Esophagus mucosa (tissue), 1 donor: Measurements from ENCODE around the gene ELP1. TPM values are rescaled to one million over a fixed set of nuclear protein-coding genes. Genes with fewer than 3 reads are reported as not detected.
"Not testable (repeated sequence)": the region's sequence is repeated elsewhere in the genome, so short reads cannot be mapped to it uniquely, and the experiment has no call there.

Source experiments
- ATAC-seq: fragments of 200-7000 bp; cut with Tn5 transposase; one replicate; pipeline ENCODE4 v1.9.1; 2020
- total RNA-seq: library from RNA; stranded (reverse); gene quantifications from one replicate; pipeline ENCODE4 v1.2.4, GENCODE V29; 2023
- donor health status: DM: yes; HTN: yes; CAD: no.

ELP1 gene
- total RNA-seq, 1 donor from 2014 or later: 14.1 TPM

DNA sequence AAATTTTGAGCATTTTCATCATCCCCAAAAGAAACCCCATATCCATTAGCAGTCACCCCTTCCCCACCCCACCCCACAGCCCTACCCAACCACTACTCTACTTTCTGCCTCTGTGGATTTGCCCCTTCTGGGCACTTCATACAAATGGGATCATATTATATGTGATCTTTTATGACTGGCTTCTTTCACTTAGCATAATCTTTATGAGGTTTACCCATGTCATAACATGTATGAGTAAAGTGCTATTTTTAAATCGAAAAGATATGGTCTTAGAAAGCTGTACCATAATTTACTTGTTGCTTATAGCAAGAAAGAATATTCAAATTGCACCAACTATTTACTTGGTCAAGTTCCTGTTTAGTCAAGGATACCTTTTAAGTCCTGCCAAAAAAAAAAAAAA lies 12.7 kb downstream of the ELP1 start:
- ATAC-seq: no peak

DNA sequence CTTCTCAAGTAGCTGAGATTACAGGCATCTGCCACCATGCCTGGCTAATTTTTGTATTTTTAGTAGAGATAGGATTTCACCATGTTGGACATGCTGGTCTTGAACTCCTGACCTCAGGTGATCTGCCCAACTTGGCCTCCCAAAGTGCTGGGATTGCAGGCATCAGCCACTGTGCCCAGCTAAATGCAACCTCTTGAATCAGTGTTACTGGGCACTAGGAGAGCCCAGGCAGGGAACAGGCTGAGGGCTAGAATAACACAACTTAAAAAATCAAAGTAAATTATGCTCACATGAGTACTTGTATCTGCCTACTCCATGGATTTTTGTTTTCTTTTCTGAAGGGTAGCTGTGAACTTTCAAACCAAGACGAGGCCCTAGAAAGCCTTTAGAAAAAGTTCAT lies 13.5 kb downstream of the ELP1 start:
- ATAC-seq: not testable (repeated sequence)

DNA sequence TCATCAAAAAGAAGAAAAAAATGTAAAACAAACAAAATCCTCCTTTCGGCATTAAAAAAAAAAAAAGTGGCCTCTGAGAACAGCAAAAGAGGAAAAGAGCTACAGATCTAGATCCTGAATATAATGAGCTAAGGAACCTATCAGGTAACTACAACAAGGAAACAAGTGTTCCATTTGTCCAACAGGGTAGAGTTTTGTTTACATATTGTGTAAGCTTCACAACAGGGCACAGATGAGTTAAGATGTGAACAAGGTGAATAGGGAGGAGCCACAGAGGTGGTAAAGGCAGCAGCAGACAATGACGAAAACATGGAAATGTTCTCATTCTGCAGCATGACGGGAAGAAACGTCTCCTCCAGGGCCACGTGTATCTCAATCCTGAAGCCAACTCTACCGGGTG lies 14.4 kb downstream of the ELP1 start:
- peak; percentile 43 for ATAC-seq

DNA sequence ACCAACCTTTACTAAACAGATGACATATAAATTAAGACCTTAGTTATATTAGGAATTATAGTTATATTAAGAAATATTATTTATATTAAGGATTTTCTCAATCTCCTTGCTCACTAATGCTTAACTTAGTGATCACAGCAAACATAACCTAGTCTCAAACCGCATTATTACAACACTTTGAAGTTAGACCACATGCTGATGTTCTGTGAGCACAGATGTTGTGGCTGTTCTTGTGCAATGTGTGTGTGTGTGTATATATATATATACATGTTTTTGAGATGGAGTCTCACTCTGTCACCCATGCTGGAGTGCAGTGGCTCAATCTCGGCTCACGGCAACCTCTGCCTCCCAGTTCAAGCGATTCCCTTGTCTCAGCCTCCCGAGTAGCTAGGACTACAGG lies 20.5 kb downstream of the ELP1 start:
- ATAC-seq: no peak

DNA sequence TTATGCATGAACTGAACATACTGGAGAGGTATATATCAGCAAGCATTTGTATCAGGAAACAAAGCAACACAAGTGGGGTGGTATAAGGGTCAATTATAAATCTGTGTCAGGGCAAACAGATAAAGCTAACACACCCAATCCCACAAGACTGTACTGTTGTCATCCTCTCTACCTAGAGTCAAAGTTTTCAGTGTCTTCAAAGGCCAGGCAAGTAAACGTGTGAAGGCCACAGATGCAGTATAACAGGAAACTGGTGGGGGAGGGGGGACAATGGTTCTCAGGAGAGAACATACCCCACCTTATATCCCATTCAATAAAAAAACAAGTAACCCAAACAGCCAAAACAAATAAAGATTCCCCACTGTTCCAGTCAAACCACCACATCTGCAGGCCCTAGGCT lies 22.1 kb downstream of the ELP1 start:
- no peak for ATAC-seq

DNA sequence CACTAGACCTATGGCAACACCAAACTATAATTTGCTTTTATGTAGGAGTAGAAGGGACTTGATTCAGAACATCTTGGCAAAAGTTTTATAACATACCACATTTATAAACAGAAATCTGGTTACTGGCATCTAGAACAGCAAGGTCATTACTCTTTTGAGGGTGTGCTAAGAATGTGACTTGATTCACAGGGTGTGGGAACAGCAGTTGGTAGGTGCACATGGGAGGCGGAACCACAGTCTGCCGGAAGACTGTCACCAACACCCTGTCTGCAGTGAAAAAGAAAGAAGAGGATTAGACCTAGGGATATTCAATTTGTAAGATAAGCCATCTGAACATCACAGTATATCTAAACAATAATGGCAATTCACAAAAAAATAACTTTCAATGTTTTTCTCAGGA lies 23.0 kb downstream of the ELP1 start:
- ATAC-seq: peak; percentile 57

DNA sequence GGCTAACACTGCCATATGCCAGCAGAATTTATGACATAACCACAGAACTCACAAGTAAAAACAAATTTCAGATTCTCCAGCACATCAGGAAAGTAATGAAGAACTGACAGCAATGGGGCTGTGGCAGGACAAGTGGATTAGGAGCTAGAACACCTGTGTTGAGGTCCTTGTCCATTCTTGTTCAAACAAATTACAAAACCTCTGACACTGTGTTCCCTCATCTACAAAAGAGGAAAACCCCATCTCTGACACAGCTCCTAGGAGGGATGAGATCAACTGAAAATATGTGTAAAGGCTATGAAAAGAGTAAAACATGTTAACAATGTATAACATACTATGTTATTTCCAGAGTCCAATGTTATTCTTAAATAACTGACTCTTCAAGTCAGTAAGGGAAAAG lies 23.5 kb downstream of the ELP1 start:
- no peak for ATAC-seq

DNA sequence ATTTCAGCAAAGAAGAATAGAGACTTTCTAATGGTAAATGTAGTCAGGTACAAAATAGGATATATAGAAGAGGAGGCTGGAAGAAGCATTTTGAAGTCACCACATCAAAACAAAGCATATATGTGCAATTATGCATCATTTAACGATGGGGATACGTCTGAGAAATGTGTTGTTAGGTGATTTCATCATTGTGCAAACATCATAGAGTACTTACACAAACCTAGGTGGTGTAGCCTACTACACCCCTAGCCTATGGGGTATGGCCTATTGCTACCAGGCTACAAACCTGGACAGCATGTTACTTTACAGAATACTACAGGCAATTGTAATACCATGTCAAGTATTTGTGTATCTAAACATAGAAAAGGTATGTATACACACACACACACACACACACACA lies 28.4 kb downstream of the ELP1 start:
- no peak for ATAC-seq

DNA sequence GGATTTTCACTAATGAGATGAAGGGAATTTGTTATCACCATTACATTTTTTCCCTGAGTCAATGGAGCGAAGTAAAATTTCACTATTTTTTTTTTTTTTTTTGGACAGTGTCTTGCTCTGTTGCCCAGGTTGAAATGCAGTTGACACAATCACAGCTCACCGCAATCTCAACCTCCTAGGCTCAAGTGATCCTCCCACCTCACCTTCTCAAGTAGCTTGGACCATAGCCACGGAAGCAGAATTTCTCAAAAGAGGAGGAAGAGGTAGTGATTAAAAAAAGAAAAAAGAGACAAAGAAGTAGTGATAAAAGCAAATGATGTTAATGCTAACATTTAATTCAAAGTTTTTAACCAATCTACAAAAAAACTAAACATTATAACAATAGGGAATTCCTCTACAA lies 29.8 kb downstream of the ELP1 start:
- no peak for ATAC-seq

DNA sequence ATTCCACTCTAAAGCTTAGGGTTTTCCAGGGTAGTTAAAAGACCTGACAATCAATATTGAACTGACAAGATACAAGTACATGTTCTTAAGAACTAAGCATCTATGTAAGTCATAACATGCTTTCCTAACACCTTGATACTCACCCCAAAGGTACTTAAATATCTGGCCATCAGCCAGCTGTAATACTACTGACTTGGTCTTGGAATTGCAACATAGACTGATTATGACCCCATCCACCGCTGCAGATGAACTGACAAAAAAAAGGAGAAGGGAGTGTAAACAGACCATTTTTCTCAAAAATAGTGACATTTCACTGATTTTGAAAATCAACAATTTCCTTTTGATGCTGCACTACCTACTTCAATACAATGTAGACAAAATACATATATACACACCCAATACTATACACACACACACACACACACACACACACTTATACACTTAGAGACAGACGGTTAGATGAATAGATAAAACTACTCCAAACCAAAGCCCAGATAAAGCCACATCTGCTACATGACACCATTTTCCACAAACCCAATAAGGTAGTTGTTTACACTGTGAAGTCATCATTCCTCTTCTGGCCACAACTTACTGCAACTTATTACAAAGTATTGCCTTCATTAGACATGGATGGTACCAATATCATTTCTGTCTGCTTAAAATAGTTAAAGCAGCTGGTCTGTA lies 30.4 kb downstream of the ELP1 start:
- ATAC-seq: no peak

DNA sequence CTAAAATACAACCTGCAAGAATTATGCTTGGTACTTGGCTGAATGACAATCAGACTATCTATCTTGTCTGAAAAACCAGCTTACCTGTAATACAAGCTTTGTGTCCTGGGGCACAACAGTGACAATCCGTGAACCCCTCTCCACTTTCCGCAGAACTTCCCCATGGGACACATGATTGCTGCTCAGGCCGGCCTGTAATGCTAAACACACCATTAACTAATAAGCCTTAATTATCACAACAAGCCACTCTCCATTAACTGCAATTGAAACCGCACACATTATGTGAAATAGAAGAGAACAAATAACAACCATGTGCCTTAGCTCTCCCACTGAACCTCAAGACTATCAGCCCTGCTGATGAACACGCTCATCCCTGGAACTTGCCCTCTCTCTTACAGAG lies 33.7 kb downstream of the ELP1 start:
- ATAC-seq: no peak

DNA sequence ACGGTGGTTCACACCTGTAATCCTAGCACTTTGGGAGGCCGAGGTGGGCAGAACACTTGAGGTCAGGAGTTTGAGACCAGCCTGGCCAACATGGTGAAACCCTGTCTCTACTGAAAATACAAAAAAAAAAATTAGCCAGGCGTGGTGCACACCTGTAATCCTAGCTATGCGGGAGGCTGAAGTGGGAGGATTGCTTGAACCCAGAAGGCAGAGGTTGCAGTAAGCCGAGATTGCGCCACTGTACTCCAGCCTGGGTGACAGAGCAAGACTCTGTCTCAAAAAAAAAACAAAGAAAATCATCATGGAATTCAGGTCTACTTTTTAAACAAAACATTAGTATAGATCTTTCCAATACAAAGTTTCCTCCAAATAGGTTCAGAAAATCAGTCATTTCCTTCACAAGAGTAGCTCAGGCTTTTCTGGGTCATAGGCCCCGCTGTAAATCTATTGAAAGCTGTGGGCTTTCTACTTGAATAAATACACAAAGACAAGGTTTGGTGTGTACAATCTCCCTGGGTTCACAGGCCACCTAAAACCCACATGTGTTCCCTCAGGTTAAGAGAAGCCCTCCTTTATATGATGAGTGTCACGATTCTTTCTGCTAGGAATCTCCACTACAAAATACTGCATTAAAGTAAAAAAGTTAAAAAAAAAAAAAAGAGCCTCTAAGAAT lies 34.8 kb downstream of the ELP1 start:
- ATAC-seq: not testable (repeated sequence)

DNA sequence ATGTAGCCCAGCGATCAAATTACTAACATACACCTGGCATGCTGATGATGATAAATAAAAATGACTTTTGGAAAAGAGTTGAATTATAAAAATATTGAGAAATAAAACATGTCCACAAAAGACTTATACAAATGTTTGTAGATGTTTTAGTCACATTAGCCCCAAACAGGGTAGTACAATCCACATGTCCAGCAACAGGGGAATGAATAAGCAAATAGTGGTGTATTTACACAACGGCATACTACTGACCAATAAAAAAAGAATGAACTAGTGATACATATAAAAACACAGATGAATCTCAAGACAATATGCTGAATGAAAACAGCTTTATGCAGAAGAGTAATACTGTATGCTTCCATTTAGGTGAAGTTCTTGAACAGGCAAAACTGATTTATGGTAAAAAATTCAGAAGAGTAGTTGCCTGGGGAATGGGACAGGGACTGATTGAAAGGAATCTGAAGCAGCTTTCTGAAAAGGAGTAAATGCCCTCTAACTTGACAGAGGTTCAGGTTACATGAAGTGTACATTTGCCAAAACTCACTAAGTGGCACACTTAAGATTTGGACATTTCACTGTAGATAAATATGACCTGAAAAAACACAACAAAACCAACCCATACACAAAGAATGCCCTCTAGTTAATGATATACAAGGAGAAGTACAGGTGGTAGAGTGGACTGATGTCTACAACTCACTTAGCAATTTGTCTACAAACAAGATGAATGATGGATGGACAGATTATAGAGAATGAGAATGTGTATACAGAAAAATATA lies 36.4 kb downstream of the ELP1 start:
- ATAC-seq: no peak

DNA sequence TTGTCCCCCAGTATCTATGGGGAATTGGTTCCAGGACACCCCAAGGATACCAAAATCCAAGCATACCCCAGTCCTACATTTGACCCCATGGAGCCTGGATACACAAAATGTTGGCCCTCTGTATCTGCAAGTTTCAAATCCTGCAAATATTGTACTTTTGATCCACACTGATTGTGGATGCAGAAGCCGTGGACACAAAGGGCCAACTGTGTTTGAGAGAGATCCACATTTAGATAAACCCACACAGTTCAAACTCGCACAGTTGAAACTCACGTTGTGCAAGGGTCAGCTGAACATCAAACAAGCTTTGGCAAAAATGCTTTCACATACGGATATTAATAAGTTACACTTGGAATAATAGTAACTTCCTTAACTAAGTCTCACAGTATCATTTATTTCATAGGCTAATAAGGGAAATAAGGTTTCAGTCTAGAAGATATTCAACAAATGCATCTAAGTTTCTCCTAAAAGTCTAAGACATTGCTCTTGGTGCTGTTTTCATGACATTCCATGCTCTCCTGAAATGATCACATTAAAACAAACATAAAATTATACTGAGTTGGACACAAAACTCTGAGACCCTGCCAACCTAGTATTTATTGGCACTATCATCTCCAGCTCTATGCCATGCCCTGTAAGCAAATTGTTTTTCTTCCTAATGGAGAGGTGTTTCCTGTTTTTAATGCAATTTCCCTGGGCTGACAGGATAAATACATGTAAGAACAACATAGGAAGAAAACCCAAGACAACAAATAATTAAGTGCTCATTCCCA lies 39.5 kb downstream of the ELP1 start:
- ATAC-seq: no peak

DNA sequence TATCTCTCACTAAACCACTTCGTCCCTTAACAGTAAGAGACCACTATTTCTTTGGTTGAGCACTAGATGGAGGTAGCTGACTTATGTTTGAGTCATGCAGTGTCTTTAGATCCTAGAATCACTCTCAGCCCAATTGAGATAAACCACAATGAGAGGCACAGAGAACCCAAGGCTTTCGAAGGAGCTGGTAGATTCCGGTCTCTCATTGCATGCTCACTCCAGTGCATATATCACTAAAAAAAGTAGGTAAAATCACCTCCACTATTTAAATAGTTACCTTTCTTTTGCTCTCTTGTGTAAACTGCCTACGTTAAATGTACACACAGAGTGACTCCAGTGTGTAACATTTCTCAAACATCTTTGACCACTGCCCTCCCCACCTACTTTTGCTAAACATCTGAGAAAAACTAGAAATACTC lies 44.3 kb downstream of the ELP1 start:
- ATAC-seq: no peak

DNA sequence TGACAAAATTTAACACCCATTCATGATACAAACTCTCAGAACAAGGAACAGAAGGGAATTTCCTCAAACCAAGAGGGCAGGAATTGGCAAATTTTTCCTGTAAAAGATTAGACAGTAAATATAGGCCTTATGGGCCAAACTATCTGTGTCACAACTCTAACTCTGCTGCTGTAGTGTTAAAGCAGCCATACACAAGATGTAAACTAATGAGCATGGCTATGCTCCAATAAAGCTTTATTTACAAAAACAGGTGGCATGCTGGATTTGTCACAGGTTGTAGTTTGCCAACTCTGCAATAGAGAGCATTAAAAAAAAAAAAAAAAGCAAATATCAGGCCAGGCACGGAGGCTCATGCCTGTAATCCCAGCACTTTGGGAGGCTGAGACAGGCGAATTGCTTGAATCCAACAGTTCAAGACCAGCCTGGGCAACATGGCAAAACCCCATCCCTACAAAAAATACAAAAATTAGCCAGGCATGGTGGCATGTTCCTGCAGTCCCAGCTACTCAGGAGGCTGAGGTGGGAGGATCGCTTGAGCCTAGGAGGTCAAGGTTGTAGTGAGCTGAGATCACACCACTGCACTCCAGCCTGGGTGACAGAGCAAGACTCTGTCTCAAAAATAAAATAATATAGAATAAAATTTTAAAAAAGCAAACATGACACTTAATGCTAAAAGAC lies 47.2 kb downstream of the ELP1 start:
- not testable (repeated sequence) for ATAC-seq

DNA sequence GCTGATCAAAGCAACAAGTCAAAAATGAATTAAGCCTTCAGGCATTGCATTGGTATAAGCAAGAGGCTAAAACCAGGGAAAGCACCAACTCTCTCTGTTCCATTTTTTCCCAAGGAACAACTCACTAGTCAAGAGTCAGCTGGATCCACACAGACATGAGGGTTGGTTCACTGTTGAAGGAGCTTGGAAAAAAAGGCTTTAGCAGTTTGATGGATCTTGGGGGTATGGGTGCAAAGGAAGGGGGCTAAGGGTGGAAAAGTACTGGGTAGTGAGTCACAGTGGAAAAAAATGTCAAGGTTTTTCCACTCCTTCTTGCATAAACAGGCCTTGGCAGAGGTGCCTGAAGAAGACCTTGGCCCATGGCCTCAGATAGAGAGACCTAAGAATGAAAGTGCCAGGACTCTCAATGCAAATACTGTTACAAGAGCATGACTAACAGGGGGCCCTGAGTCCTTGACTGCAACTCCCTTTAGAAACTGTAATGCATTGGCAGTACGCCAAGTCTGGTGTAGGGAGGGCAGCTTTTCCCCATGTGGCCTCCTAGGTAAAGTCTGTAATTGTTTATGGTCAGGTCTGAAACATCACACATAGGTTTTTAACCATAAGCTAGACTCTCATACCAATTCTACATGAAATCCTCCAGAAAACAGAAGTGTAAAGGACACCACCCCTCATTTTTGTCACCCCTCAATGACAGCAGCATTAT lies 48.1 kb downstream of the ELP1 start:
- ATAC-seq: peak; percentile 28

DNA sequence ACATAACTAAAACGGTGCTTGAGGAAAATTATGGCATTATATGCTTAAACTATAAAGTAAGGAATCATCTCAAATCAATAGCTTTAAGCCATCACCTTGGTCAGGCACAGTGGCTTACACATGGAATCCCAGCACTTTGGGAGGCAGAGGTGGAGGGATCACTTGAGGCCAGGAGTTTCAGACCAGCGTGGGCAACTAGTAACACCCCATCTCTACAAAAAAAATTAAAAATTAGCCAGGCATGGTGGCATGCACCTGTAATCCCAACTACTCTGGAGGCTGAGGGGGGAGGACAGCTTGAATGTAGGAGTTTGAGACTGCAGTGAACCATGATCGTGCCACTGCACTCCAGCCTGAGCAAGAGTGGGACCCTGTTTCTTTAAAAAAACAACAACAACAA lies 49.2 kb downstream of the ELP1 start:
- ATAC-seq: no peak

DNA sequence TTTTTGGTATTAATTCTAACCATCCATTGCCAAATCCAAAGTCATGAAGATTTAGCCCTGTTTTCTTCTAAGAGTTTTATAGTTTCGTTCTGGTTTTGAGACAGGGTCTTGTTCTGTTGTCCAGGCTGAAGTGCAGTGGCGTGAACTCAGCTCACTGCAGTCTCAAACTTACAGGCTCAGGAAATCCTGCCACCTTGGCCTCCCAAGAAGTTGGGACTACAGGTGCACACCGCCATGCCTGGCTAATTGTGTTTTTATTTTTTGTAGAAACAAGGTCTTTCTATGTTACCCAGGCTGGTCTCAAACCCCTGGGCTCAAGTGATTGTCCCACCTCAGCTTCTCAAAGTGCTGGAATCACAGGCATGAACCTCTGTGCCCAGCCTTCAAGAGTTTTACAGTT lies 50.8 kb downstream of the ELP1 start:
- ATAC-seq: no peak

DNA sequence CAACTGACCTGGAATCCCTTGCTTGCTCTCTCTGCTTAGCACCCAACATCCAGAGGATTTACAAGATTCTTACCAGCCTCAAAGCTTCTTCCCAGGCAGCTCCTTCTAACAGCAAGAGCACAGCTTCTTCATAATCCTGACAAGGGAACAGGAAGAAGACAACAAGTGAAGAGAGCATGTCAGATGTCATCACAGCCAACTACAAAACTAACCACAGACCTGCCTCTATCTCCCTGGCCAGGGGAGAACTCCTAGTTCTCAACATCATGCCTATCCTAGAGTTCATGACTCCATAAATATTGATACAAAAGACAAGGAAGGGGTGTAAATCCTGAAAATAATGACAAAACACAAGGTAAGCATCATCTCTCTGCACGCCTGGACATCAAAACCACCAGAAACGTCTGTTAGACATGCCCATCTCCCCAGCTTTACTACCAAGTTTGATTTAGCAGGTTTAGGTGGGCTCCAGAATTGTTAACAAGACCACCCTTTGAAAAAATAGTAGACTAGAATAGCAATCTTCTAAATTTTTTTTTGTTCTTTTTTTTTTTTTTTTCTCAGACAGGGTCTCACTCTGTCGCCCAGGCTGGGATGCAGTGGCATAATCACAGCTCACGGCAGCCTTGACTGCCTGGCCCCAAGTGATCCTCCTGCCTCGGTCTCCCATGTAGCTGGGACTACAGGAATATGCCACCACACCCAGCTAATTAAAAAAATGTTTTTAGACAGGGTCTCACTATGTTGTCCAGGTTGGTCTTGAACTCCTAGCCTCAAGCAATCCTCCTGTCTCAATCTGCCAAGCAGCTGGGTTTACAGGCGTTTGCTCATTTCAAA lies 51.7 kb downstream of the ELP1 start:
- ATAC-seq: no peak
